ENCODE data around the gene GPR78. TPM values are rescaled to one million over a fixed set of nuclear protein-coding genes. Genes with fewer than 3 reads are reported as not detected.
A peak's percentile ranks its signal among the peaks of the same experiment; 100 is the strongest.

Gene GPR78, protein sequence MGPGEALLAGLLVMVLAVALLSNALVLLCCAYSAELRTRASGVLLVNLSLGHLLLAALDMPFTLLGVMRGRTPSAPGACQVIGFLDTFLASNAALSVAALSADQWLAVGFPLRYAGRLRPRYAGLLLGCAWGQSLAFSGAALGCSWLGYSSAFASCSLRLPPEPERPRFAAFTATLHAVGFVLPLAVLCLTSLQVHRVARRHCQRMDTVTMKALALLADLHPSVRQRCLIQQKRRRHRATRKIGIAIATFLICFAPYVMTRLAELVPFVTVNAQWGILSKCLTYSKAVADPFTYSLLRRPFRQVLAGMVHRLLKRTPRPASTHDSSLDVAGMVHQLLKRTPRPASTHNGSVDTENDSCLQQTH
- total RNA-seq, result under 1 TPM in 1 of 4 donors, not detected in 3; 0.28 TPM
- under 1 TPM in 1 of 3 donors, not detected in 2; 0.04 TPM for polyA plus RNA-seq

DNA sequence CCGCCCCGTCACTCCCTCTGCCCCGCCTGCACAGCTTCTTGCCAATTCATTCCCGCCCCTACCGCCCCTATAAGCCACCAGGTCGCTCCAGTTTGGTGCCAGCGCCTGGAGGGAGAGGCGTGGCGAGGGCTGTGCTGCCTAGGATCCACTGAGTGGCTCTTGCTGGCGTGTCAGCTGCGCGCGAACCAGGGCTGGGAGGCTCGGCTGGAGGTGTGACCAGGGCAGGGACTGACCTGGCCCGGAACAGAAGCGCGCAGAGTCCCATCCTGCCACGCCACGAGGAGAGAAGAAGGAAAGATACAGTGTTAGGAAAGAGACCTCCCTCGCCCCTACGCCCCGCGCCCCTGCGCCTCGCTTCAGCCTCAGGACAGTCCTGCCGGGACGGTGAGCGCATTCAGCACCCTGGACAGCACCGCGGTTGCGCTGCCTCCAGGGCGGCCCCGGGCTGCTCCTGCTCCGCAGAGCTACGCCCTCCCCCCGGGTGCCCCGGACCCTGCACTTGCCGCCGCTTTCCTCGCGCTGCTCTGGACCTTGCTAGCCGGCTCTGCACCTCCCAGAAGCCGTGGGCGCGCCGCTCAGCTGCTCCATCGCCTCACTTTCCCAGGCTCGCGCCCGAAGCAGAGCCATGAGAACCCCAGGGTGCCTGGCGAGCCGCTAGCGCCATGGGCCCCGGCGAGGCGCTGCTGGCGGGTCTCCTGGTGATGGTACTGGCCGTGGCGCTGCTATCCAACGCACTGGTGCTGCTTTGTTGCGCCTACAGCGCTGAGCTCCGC lies at the start of gene GPR78:
GPR78 (plus strand) TSS at position 72 of the 773 bp plus-strand sequence; CDS start at position 663, 591 bp downstream.
- H3K4me1 ChIP-seq, result peaks cover 0 to 8% (median 0%) of the 10 kb centered on the region in 4 donors
- no peak within 1 kb of the TSS for H3K27ac ChIP-seq
- peak; percentile 56 for DNase-seq
- no peak within 1 kb of the TSS for H3K4me3 ChIP-seq
- intact Hi-C loops (cut with DNase I), result no loop called here
- WGBS, 2 donors, result 9 to 14% methylated on average over 63 of the region's 63 CpGs
- H3K27me3 ChIP-seq, result peaks cover 23 to 59% (median 38%) of the 10 kb centered on the region in 3 donors
- TF ChIP-seq, protein P1, sequence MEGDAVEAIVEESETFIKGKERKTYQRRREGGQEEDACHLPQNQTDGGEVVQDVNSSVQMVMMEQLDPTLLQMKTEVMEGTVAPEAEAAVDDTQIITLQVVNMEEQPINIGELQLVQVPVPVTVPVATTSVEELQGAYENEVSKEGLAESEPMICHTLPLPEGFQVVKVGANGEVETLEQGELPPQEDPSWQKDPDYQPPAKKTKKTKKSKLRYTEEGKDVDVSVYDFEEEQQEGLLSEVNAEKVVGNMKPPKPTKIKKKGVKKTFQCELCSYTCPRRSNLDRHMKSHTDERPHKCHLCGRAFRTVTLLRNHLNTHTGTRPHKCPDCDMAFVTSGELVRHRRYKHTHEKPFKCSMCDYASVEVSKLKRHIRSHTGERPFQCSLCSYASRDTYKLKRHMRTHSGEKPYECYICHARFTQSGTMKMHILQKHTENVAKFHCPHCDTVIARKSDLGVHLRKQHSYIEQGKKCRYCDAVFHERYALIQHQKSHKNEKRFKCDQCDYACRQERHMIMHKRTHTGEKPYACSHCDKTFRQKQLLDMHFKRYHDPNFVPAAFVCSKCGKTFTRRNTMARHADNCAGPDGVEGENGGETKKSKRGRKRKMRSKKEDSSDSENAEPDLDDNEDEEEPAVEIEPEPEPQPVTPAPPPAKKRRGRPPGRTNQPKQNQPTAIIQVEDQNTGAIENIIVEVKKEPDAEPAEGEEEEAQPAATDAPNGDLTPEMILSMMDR (IDR thresholded peaks at IDR 0.05), result no peak
- TF ChIP-seq POLR2AphosphoS5 (IDR thresholded peaks at IDR 0.05), result no peak
- TF ChIP-seq POLR2A (IDR thresholded peaks at IDR 0.05), result no peak
- TF ChIP-seq EP300 (IDR thresholded peaks at IDR 0.05), result no peak
- no peaks in the 10 kb centered on the region for H3K36me3 ChIP-seq
- H3K9me3 ChIP-seq, result no peaks in the 10 kb centered on the region

DNA sequence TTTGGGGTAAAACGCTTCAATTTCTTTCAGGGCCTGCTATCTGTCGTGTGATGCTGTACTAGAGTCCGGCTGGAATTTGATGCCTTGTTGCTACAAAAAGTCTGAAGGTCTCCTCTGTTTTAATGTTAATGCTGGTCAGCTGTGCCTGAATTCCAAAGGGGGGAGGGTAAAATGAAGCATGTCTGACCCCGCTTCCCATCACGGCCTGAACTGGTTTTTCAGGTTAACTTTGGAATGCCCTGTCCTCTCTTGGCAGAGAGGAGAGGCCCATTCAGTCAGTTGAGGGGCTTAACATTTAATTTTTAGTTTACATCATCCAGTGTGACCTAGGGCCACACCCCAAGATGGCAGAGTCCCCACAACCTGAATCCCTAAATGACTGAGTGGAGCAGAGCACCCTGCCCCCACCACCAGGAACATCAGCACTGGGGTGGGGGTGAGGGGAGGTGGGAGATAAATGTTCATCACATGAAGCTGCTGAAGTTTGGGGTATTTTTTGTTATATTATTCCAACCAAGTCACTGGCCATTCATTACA lies 47.9 kb upstream of the GPR78 start:
- intact Hi-C loops (cut with DNase I), result no loop called here
- Histone ChIP-seq H3K27ac (no peak overlapping the region), H3K9me3 (no peaks in the 10 kb centered on the region), H3K27me3 (no peaks in the 10 kb centered on the region), H3K4me1 (peaks cover 0 to 39% (median 29%) of the 10 kb centered on the region in 4 donors), H3K4me3 (no peak overlapping the region), H3K36me3 (no peaks in the 10 kb centered on the region)
- 76 to 87% methylated on average over 5 of the region's 5 CpGs for WGBS, 2 donors
- no peak for TF ChIP-seq POLR2AphosphoS5 (IDR thresholded peaks at IDR 0.05)
- no peak for TF ChIP-seq POLR2A (IDR thresholded peaks at IDR 0.05)
- TF ChIP-seq EP300 (IDR thresholded peaks at IDR 0.05), result no peak
- TF ChIP-seq, protein P1 (IDR thresholded peaks at IDR 0.05), result no peak
- DNase-seq, result no peak

DNA sequence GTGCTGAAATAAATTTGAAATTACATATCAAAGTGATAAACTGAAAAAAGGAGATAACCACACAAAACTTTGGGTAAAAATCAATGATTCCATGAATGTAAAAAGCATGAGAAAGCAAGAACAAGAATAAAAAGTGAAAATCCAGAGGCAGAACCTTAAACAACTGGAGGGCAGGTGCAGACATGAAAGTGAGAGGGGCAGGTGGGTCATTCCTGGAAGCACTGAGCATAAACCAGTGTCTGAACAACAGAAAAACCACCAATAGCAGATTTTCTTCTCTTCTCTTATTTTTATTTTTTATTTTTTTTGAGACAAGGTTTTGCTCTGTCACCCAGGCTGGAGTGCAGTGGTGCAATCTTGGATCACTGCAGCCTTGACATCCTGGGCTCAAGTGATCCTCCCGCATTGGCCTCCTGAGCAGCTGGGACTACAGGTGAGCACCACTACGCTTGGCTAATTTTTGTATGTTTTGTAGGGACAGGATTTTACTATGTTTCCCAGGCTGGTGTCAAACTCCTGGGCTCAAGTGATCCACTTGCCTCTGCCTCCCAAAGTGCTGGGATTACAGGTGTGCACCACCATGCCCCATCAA lies 46.8 kb upstream of the GPR78 start:
- 95 to 96% methylated on average over 2 of the region's 2 CpGs for WGBS, 2 donors

DNA sequence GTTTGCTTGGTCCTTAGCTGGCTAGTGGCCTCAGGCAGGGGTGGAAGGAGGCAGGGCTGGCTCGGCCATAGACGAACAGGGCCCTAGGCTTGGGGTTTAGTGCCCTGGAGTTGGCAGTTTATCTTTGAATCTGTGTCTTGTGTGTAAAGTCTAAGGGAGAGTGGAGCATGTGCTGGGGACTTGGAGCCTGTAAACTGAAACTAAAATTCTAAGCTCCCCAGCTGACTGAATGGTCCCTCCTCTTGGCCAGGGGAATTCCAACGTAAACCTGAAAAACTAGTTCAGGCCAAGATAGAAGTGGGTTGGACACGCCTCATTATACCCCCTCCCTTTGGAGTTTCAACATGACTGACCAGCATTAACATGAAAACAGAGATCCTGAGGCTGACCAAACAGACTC lies 46.1 kb upstream of the GPR78 start:
- WGBS, 2 donors, result 4 to 29% methylated on average over 4 of the region's 4 CpGs
- no peak for TF ChIP-seq POLR2AphosphoS5 (IDR thresholded peaks at IDR 0.05)
- TF ChIP-seq, protein P1 (IDR thresholded peaks at IDR 0.05), result no peak
- TF ChIP-seq EP300 (IDR thresholded peaks at IDR 0.05), result no peak
- no peak for TF ChIP-seq POLR2A (IDR thresholded peaks at IDR 0.05)

More for the DNA sequence above, 46.8 kb upstream of the GPR78 start:
- Histone ChIP-seq H3K27me3 (no peaks in the 10 kb centered on the region), H3K36me3 (no peaks in the 10 kb centered on the region), H3K27ac (peak overlapping the region in 2 of 4 donors; percentile 57 to 74), H3K4me3 (no peak overlapping the region), H3K9me3 (no peaks in the 10 kb centered on the region), H3K4me1 (peaks cover 0 to 43% (median 34%) of the 10 kb centered on the region in 4 donors)
- TF ChIP-seq, protein P1 (IDR thresholded peaks at IDR 0.05), result no peak
- TF ChIP-seq POLR2AphosphoS5 (IDR thresholded peaks at IDR 0.05), result no peak
- TF ChIP-seq EP300 (IDR thresholded peaks at IDR 0.05), result no peak
- TF ChIP-seq POLR2A (IDR thresholded peaks at IDR 0.05), result no peak
- DNase-seq, result no peak
- intact Hi-C loops (cut with DNase I), result no loop called here

More for the DNA sequence above, 46.1 kb upstream of the GPR78 start:
- H3K27ac ChIP-seq, result peak overlapping the region in 3 of 4 donors; percentile 57 to 74 (median 61)
- no peaks in the 10 kb centered on the region for H3K9me3 ChIP-seq
- DNase-seq, result no peak
- peaks cover 0 to 43% (median 34%) of the 10 kb centered on the region in 4 donors for H3K4me1 ChIP-seq
- intact Hi-C loops (cut with DNase I), result no loop called here
- H3K4me3 ChIP-seq, result no peak overlapping the region
- H3K36me3 ChIP-seq, result no peaks in the 10 kb centered on the region
- H3K27me3 ChIP-seq, result no peaks in the 10 kb centered on the region

All from sigmoid colon (tissue), 7 donors.